ENCODE results near the gene LCOR. TPM values are rescaled to one million over a fixed set of nuclear protein-coding genes. Genes with fewer than 3 reads are reported as not detected.

The LCOR gene
- total RNA-seq, 1 experiment from 2014 or later, result 42.1 TPM

- Histone ChIP-seq H4K91ac (ENCODE audit: insufficient read length, low read depth, low read length) (no peak overlapping the region), H3K23ac (ENCODE audit: insufficient read length, low read depth, low read length) (no peak overlapping the region), H2BK120ac (ENCODE audit: low read depth, low read length, poor library complexity, severe bottlenecking) (no peak overlapping the region), H4K8ac (replicated peaks; ENCODE audit: insufficient read length, low read depth, low read length) (no peak overlapping the region), H3K56ac (ENCODE audit: insufficient read length, low read depth, low read length) (no peak overlapping the region), H2AFZ (ENCODE audit: low read length) (no peak overlapping the region), H2AK5ac (ENCODE audit: insufficient read length, low read length) (no peak overlapping the region), H3K4me1 (ENCODE audit: insufficient read depth, low read length) (no peaks in the 10 kb centered on the region), H3K18ac (ENCODE audit: insufficient read length, low read depth, low read length) (no peak overlapping the region), H2BK5ac (ENCODE audit: insufficient read length, low read length) (no peak overlapping the region), H2BK20ac (ENCODE audit: low read depth, low read length, poor library complexity, severe bottlenecking) (no peak overlapping the region), H3K9ac (ENCODE audit: extremely low read depth, insufficient read length, low read length) (no peak overlapping the region), H3K79me2 (ENCODE audit: insufficient read depth, low read length) (no peaks in the 10 kb centered on the region), H3K23me2 (ENCODE audit: insufficient read length, low read depth, low read length, poor library complexity, severe bottlenecking) (no peaks in the 10 kb centered on the region), H3K27ac (ENCODE audit: insufficient read length, low read depth, low read length) (no peak overlapping the region), H3K14ac (ENCODE audit: insufficient read depth, low read length) (no peak overlapping the region), H3K79me1 (ENCODE audit: insufficient read depth, low read depth, low read length, poor library complexity, severe bottlenecking) (peaks cover 3% of the 10 kb centered on the region), H3K4me2 (ENCODE audit: insufficient read depth, insufficient read length, low read length) (no peak overlapping the region), H3T11ph (ENCODE audit: low read length) (no peak overlapping the region), H2BK12ac (ENCODE audit: insufficient read length, low read depth, low read length) (no peak overlapping the region), H4K5ac (ENCODE audit: insufficient read length, low read depth, low read length) (no peak overlapping the region), H3K4ac (ENCODE audit: low read depth, low read length) (no peak overlapping the region), H2BK15ac (ENCODE audit: low read depth, low read length) (no peak overlapping the region), H4K20me1 (ENCODE audit: control insufficient read depth, insufficient read depth, insufficient read length) (no peaks in the 10 kb centered on the region), H3K9me3 (ENCODE audit: control insufficient read depth, low read depth, low read length) (no peaks in the 10 kb centered on the region), H3K27me3 (ENCODE audit: insufficient read depth, low read length) (no peaks in the 10 kb centered on the region)
- WGBS (ENCODE audit: extremely low coverage, insufficient read length, low lambda C conversion rate), result no CpG with 5 or more reads among the region's 5 CpGs
- no peak for DNase-seq
- Mint-ChIP-seq H3K4me1 (no peaks in the 10 kb centered on the region), H3K4me3 (no peak overlapping the region), H3K9me3 (peaks cover 0 to 6% of the 10 kb centered on the region in 2 experiments; a peak in 2 of 5 replicates), H3K36me3 (ENCODE audit: insufficient read depth in 1 of 3, low read depth in 3 of 3) (peaks cover 12 to 33% (median 21%) of the 10 kb centered on the region in 3 experiments; a peak in 6 of 7 replicates), H3K27ac (peak overlapping the region in 2 of 3 experiments; percentile 49 to 76; a peak in 2 of 7 replicates), H3K27me3 (ENCODE audit: low read depth) (no peaks in the 10 kb centered on the region)
- no peak for TF ChIP-seq CTCF (conservative IDR thresholded peaks at IDR 0.05)
Observed at GRCh38 chr10:96930469-96930868, 98.4 kb downstream of the LCOR start.

Measured in H9 (cell line).